Measurements from ENCODE around the gene HEATR5A.
"Not testable (repeated sequence)": the region's sequence is repeated elsewhere in the genome, so short reads cannot be mapped to it uniquely, and the experiment has no call there.

Gene HEATR5A

GRCh38 chr14:31320922-31321766 is 99.2 kb downstream of the HEATR5A start:
- no peak for DNase-seq

DNA sequence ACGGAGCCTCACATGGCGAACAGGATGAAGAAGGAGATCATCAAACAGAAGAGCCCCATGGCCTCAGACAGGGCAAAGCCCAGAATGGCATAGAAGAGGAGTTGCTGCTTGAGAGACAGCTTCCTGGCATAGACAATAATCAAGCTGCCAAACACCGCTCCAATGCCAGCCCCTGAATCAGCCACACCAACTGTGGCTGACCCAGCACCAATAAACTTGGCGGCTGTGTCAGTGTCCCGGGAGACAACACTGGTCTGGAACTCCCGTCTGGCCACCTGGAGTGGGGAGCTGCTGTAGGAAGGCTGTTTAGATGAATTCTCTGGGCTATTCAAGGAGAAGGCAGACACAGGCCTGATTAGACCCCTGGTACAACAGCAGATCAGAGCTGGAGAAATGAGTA is 100.1 kb downstream of the HEATR5A start:
- DNase-seq = no peak

GRCh38 chr14:31319701-31320100 is 100.6 kb downstream of the HEATR5A start:
- no peak for DNase-seq

- DNase-seq = no peak
Observed at GRCh38 chr14:31312934-31313333, 107.4 kb downstream of the HEATR5A start.

GRCh38 chr14:31312370-31312769 is 108.0 kb downstream of the HEATR5A start:
- DNase-seq = not testable (repeated sequence)

DNA sequence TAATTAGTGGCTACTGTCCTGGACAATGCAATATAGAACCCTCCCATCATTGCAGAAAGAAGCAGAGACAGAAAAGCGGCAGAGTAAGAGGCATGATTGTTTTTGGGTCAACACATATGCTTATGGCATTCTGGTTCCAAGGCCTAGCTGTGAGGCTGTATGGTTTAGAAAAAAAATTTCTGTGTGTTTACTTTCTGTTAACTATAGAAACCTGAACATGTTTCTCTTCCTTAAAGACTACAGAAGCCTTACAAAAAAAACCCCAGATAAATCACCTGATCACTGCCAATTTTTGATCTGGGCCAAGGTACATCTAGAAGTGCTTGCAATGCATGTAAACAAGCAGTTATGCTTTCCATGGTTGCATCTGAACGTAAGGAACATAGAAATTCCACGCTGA is 112.7 kb downstream of the HEATR5A start:
- DNase-seq = no peak

DNA sequence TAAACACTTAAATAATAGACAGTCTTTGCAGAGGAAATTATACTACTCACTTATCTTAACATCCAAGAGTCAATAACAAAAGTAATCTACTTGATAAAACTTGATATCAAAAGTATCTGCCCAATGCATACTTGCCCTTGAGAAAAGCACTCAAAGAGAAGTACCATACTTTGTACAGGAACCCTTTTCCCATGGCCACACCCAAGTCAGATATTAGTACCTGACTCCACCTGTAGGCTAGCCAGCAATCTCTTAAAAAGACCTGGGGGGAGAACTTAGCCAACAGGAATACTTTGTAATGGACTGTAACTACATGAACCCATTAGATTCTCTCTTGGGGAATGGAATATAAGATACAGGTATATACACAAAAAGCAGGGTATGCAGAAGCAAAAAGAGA is 113.2 kb downstream of the HEATR5A start:
- no peak for DNase-seq

GRCh38 chr14:31303654-31304053 is 116.7 kb downstream of the HEATR5A start:
- DNase-seq = no peak

DNA sequence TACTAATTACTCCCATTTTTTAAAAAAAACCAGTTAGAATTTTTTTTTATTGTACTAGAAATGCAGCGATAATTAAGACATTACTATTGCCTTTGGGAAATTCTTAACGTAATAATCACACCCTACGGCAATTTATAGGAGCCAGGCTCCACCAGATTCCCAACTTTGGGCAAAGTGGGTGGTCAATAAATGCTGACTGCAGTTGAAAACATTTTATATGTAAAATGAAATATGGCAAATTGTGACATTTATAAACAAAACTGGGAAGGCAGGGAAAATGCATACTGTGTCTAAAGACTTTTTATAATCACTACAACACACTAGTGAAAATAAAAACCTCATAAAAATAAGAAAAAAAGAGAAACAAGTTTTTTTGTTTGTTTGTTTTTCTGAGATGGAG is 119.5 kb downstream of the HEATR5A start:
- no peak for DNase-seq

- DNase-seq = no peak
Observed at GRCh38 chr14:31300296-31300695, 120.1 kb downstream of the HEATR5A start.

GRCh38 chr14:31297701-31298344 is 122.5 kb downstream of the HEATR5A start:
- DNase-seq = no peak

GRCh38 chr14:31297112-31297511 is 123.2 kb downstream of the HEATR5A start:
- no peak for DNase-seq

GRCh38 chr14:31294746-31295405 is 125.5 kb downstream of the HEATR5A start:
- no peak for DNase-seq

GRCh38 chr14:31292937-31293616 is 127.3 kb downstream of the HEATR5A start:
- DNase-seq = no peak

- no peak for DNase-seq
Observed at GRCh38 chr14:31291210-31291609, 129.1 kb downstream of the HEATR5A start.

GRCh38 chr14:31287294-31287972 is 132.9 kb downstream of the HEATR5A start:
- DNase-seq = no peak

- DNase-seq = no peak
Observed at GRCh38 chr14:31286456-31287293, 133.7 kb downstream of the HEATR5A start.

DNA sequence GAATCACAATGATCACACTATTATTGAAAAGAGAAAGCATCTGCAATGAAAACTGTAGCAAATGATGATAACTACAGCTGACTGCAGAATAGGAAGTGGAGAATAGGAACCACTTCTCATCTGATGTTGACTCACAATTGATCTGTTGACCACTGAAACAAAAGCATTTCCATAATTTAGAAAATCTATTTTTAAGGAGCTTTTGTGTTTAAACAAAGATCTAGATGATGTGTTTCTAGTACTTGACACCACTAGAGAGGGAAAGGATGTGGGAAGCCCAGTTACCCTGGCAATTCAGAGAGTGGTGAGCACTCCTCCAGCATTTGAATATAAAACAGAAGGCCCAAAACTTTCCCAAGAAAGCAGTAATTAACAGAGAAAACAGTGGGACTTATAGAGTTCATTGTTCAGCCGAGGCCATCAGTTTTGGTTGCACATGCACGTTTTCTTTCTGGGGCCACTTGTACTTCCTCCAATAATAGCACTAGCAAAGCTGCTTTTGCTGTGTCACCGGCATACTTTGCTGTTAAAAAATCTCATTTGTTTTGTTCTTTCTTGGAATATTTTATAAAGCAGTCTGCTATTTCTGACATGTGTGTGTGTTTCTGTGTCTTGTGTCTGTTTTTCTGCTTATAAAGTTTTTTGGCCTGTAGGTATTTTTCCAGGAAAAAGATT is 136.6 kb downstream of the HEATR5A start:
- no peak for DNase-seq

DNA sequence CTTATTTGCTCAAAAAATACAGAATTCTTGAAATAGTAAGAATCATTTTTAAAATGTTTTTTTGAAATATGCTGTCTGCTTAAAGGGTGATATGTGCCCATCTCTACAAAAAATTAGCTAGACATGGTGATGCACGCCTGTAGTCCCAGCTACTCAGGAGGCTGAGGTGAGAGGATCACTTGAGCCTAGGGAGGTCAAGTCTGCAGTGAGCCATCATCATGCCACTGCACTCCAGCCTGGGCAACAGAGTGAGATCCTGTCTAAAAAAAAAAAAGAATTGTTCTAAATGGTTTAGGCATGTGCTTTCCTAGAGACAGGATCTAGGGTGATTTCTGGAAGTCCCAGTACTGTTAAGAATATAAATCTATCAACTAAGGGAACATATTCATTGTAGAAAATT is 137.2 kb downstream of the HEATR5A start:
- no peak for DNase-seq

- DNase-seq = no peak
Observed at GRCh38 chr14:31280871-31281220, 139.5 kb downstream of the HEATR5A start.
